H9 (cell line): ENCODE data around the gene CHRM5. TPM values are rescaled to one million over a fixed set of nuclear protein-coding genes. Genes with fewer than 3 reads are reported as not detected.
A peak's percentile ranks its signal among the peaks of the same experiment; 100 is the strongest.

ENCODE experiments used
- DNase-seq: peaks from one replicate; pipeline ENCODE4 v3.0.0-alpha.2; 2017
- H2AFZ ChIP-seq: one replicate; pipeline ENCODE4 v1.6.1; 2013; ENCODE audit warnings: mild to moderate bottlenecking, low read length, control low read depth, moderate library complexity
- H2AK5ac ChIP-seq: 2 replicates; pipeline ENCODE4 v1.6.1; 2013; ENCODE audit warnings: low read length, control low read depth, mixed read lengths; ENCODE audit not compliant: insufficient read length
- H2BK120ac ChIP-seq: one replicate; pipeline ENCODE4 v1.6.1; 2013; ENCODE audit warnings: low read depth, mild to moderate bottlenecking, low read length, control low read depth, inconsistent platforms; ENCODE audit not compliant: poor library complexity, severe bottlenecking
- H2BK12ac ChIP-seq: 2 replicates; pipeline ENCODE4 v1.6.1; 2013; ENCODE audit warnings: low read length, control low read depth, mixed read lengths, low read depth; ENCODE audit not compliant: insufficient read length
- H2BK15ac ChIP-seq: 2 replicates; pipeline ENCODE4 v1.6.1; 2013; ENCODE audit warnings: low read depth, low read length, control low read depth
- H2BK20ac ChIP-seq: one replicate; pipeline ENCODE4 v1.6.1; 2013; ENCODE audit warnings: low read depth, mild to moderate bottlenecking, low read length, control low read depth, inconsistent platforms; ENCODE audit not compliant: poor library complexity, severe bottlenecking
- H2BK5ac ChIP-seq: 2 replicates; pipeline ENCODE4 v1.6.1; 2013; ENCODE audit warnings: low read length, control low read depth, mixed read lengths; ENCODE audit not compliant: insufficient read length
- H3K14ac ChIP-seq: 2 replicates; pipeline ENCODE4 v1.6.1; 2013; ENCODE audit warnings: low read length, control low read depth; ENCODE audit not compliant: insufficient read depth
- H3K18ac ChIP-seq: 2 replicates; pipeline ENCODE4 v1.6.1; 2013; ENCODE audit warnings: low read depth, mild to moderate bottlenecking, mixed read lengths, low read length, control low read depth; ENCODE audit not compliant: insufficient read length
- H3K23ac ChIP-seq: 2 replicates; pipeline ENCODE4 v1.6.1; 2013; ENCODE audit warnings: low read length, control low read depth, mixed read lengths, low read depth; ENCODE audit not compliant: insufficient read length
- H3K23me2 ChIP-seq: 2 replicates; pipeline ENCODE4 v1.6.1; 2013; ENCODE audit warnings: low read depth, mild to moderate bottlenecking, mixed read lengths, low read length, control low read depth; ENCODE audit not compliant: insufficient read length, poor library complexity, severe bottlenecking
- H3K27ac ChIP-seq: 2 replicates; pipeline ENCODE4 v1.5.1; 2013; ENCODE audit warnings: low read length, control low read depth, mixed read lengths, low read depth; ENCODE audit not compliant: insufficient read length
- H3K27me3 ChIP-seq: 2 replicates; pipeline ENCODE4 v1.6.1; 2013; ENCODE audit warnings: low read length, control low read depth, inconsistent platforms; ENCODE audit not compliant: insufficient read depth
- H3K4ac ChIP-seq: 2 replicates; pipeline ENCODE4 v1.6.1; 2013; ENCODE audit warnings: low read depth, mild to moderate bottlenecking, control low read depth, inconsistent platforms, low read length, moderate library complexity
- H3K4me1 ChIP-seq: 2 replicates; pipeline ENCODE4 v1.6.1; 2013; ENCODE audit warnings: low read length, control low read depth, inconsistent platforms; ENCODE audit not compliant: insufficient read depth
- H3K4me2 ChIP-seq: 2 replicates; pipeline ENCODE4 v1.6.1; 2013; ENCODE audit warnings: low read length, control low read depth, mixed read lengths; ENCODE audit not compliant: insufficient read length, insufficient read depth
- H3K56ac ChIP-seq: 2 replicates; pipeline ENCODE4 v1.6.1; 2013; ENCODE audit warnings: low read depth, mild to moderate bottlenecking, mixed read lengths, low read length, control low read depth; ENCODE audit not compliant: insufficient read length
- H3K79me1 ChIP-seq: 2 replicates; pipeline ENCODE4 v1.6.1; 2013; ENCODE audit warnings: low read depth, mild to moderate bottlenecking, moderate library complexity, low read length, control low read depth, inconsistent platforms; ENCODE audit not compliant: insufficient read depth, poor library complexity, severe bottlenecking
- H3K79me2 ChIP-seq: 2 replicates; pipeline ENCODE4 v1.6.1; 2013; ENCODE audit warnings: low read length, control low read depth, inconsistent platforms; ENCODE audit not compliant: insufficient read depth
- H3K9ac ChIP-seq: 2 replicates; pipeline ENCODE4 v1.6.1; 2013; ENCODE audit warnings: low read length, control low read depth, mixed read lengths; ENCODE audit not compliant: insufficient read length; ENCODE audit errors: extremely low read depth
- H3K9me3 ChIP-seq: one replicate; pipeline ENCODE4 v1.6.1; 2013; ENCODE audit warnings: low read depth, low read length, inconsistent platforms; ENCODE audit not compliant: control insufficient read depth
- H3T11ph ChIP-seq: one replicate; pipeline ENCODE4 v1.6.1; 2013; ENCODE audit warnings: mild to moderate bottlenecking, low read length, control low read depth, inconsistent platforms
- H4K20me1 ChIP-seq: one replicate; pipeline ENCODE4 v1.6.1; 2013; ENCODE audit not compliant: control insufficient read depth, insufficient read length, insufficient read depth
- H4K5ac ChIP-seq: 2 replicates; pipeline ENCODE4 v1.6.1; 2013; ENCODE audit warnings: low read depth, mild to moderate bottlenecking, mixed read lengths, low read length, control low read depth; ENCODE audit not compliant: insufficient read length
- H4K8ac ChIP-seq: replicated peaks from 2 replicates; pipeline ENCODE4 v1.6.1; 2013; ENCODE audit warnings: low read length, control low read depth, mixed read lengths, low read depth; ENCODE audit not compliant: insufficient read length
- H4K91ac ChIP-seq: 2 replicates; pipeline ENCODE4 v1.6.1; 2013; ENCODE audit warnings: low read depth, mild to moderate bottlenecking, moderate library complexity, mixed read lengths, low read length, control low read depth; ENCODE audit not compliant: insufficient read length
- H3K27ac Mint-ChIP-seq, 3 experiments: 2 replicates in 2 of 3; 3 replicates in 1 of 3; pipeline ENCODE4 v1.8.0; 2020 to 2021; ENCODE audit warnings: mixed read lengths in 3 of 3, mild to moderate bottlenecking in 1 of 3, moderate library complexity in 1 of 3
- H3K27me3 Mint-ChIP-seq: 2 replicates; pipeline ENCODE4 v1.8.0; 2021; ENCODE audit warnings: low read depth, mild to moderate bottlenecking, moderate library complexity, mixed read lengths
- H3K36me3 Mint-ChIP-seq, 3 experiments: 2 replicates in 2 of 3; 3 replicates in 1 of 3; pipeline ENCODE4 v1.8.0; 2020 to 2021; ENCODE audit warnings: low read depth in 3 of 3, mixed read lengths in 3 of 3; ENCODE audit not compliant: insufficient read depth in 1 of 3
- H3K4me1 Mint-ChIP-seq, 2 experiments: 2 replicates each; pipeline ENCODE4 v1.8.0; 2020; ENCODE audit warnings: mixed read lengths in 2 of 2
- H3K4me3 Mint-ChIP-seq, 2 experiments: 2 replicates in 1 of 2; 3 replicates in 1 of 2; pipeline ENCODE4 v1.8.0; 2020 to 2021; ENCODE audit warnings: mild to moderate bottlenecking in 2 of 2, mixed read lengths in 2 of 2, moderate library complexity in 1 of 2
- H3K9me3 Mint-ChIP-seq, 2 experiments: 2 replicates in 1 of 2; 3 replicates in 1 of 2; pipeline ENCODE4 v1.8.0; 2020; ENCODE audit warnings: mild to moderate bottlenecking in 2 of 2, mixed read lengths in 2 of 2, moderate library complexity in 1 of 2
- WGBS: extraction: QIAGEN DNeasy Blood & Tissue Kit; methylation state at CpG from one replicate; pipeline ENCODE4 v1.1.7; 2013; ENCODE audit warnings: missing lambda C conversion rate, low lambda C conversion rate, mixed read lengths; ENCODE audit not compliant: insufficient read length; ENCODE audit errors: extremely low coverage; 5-methylcytosine and 5-hydroxymethylcytosine counted together
- long read RNA-seq: library from polyadenylated mRNA; unstranded; transcript quantifications from one replicate; pipeline ENCODE4 v2.0.0, GENCODE V29; 2020
- total RNA-seq: library from RNA; stranded (reverse); gene quantifications from 2 replicates; pipeline ENCODE4 v1.2.1, GENCODE V29; 2021
- TF ChIP-seq, protein P1 (sequence below): fragments of 200-600 bp; sonication (generic); conservative IDR thresholded peaks from 3 replicates; pipeline ENCODE4 v1.8.0; 2021; ENCODE audit warnings: antibody characterized with exemption, mild to moderate bottlenecking

The CHRM5 gene, protein sequence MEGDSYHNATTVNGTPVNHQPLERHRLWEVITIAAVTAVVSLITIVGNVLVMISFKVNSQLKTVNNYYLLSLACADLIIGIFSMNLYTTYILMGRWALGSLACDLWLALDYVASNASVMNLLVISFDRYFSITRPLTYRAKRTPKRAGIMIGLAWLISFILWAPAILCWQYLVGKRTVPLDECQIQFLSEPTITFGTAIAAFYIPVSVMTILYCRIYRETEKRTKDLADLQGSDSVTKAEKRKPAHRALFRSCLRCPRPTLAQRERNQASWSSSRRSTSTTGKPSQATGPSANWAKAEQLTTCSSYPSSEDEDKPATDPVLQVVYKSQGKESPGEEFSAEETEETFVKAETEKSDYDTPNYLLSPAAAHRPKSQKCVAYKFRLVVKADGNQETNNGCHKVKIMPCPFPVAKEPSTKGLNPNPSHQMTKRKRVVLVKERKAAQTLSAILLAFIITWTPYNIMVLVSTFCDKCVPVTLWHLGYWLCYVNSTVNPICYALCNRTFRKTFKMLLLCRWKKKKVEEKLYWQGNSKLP
- not detected in 2 replicates for total RNA-seq
- long read RNA-seq = 0 reads

DNA sequence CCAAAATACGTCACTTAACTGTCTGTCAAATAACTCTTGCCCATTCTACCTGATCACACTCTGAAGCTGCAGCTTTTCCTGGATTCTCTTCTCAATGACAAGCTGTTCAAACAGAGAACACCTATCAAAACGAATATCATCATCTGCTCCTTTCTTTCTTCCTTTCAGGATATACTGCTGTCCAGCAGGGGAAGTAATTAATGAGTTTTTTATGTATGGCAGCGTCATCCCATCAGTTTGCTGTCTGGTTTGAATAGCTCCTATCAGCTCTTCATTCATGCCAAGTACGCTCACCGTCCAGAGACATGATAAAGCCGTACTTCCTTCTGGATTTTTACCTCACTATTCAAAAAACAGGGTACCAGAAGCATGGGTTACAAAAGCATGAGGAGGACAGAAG, at the start of gene CHRM5:
CHRM5 (plus strand) TSS at position 274 of the 400 bp plus-strand sequence. CDS start 94,221 bp downstream, outside the sequence.
- H3K4me2 ChIP-seq = no peak within 1 kb of the TSS
- no peak within 1 kb of the TSS for H3K4me3 Mint-ChIP-seq
- H3K79me2 ChIP-seq = no peaks in the 10 kb centered on the region
- no peaks in the 10 kb centered on the region for H3K27me3 Mint-ChIP-seq
- H3K27ac ChIP-seq = no peak within 1 kb of the TSS
- H3K23ac ChIP-seq = no peak within 1 kb of the TSS
- no peaks in the 10 kb centered on the region for H3K4me1 ChIP-seq
- no peaks in the 10 kb centered on the region for H4K20me1 ChIP-seq
- no peak within 1 kb of the TSS for H2BK15ac ChIP-seq
- no peaks in the 10 kb centered on the region for H3K79me1 ChIP-seq
- no peak within 1 kb of the TSS for H3K18ac ChIP-seq
- no peak within 1 kb of the TSS for H4K91ac ChIP-seq
- no peak within 1 kb of the TSS for H3K4ac ChIP-seq
- H2AFZ ChIP-seq = no peak within 1 kb of the TSS
- no peaks in the 10 kb centered on the region for H3K9me3 ChIP-seq
- no peak for DNase-seq
- H3K4me1 Mint-ChIP-seq = peaks cover 0 to 9% of the 10 kb centered on the region in 2 experiments; a peak in 2 of 4 replicates
- no peak within 1 kb of the TSS for H2BK5ac ChIP-seq
- H3K27me3 ChIP-seq = no peaks in the 10 kb centered on the region
- no peaks in the 10 kb centered on the region for H3K36me3 Mint-ChIP-seq
- no peak within 1 kb of the TSS for H2BK12ac ChIP-seq
- H3T11ph ChIP-seq = no peak within 1 kb of the TSS
- no peaks in the 10 kb centered on the region for H3K23me2 ChIP-seq
- no peaks in the 10 kb centered on the region for H3K9me3 Mint-ChIP-seq
- H2AK5ac ChIP-seq = no peak within 1 kb of the TSS
- H2BK120ac ChIP-seq = no peak within 1 kb of the TSS
- 0 out of 7 replicates have a peak within 1 kb of the TSS, but pooled peaks of 1 of the 3 experiments have one; percentile 5 for H3K27ac Mint-ChIP-seq
- H3K9ac ChIP-seq = no peak within 1 kb of the TSS
- no CpG with 5 or more reads among the region's 6 CpGs for WGBS
- TF ChIP-seq, protein P1, sequence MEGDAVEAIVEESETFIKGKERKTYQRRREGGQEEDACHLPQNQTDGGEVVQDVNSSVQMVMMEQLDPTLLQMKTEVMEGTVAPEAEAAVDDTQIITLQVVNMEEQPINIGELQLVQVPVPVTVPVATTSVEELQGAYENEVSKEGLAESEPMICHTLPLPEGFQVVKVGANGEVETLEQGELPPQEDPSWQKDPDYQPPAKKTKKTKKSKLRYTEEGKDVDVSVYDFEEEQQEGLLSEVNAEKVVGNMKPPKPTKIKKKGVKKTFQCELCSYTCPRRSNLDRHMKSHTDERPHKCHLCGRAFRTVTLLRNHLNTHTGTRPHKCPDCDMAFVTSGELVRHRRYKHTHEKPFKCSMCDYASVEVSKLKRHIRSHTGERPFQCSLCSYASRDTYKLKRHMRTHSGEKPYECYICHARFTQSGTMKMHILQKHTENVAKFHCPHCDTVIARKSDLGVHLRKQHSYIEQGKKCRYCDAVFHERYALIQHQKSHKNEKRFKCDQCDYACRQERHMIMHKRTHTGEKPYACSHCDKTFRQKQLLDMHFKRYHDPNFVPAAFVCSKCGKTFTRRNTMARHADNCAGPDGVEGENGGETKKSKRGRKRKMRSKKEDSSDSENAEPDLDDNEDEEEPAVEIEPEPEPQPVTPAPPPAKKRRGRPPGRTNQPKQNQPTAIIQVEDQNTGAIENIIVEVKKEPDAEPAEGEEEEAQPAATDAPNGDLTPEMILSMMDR = no peak
- no peak within 1 kb of the TSS for H4K5ac ChIP-seq
- H2BK20ac ChIP-seq = no peak within 1 kb of the TSS
- H3K14ac ChIP-seq = no peak within 1 kb of the TSS
- no peak within 1 kb of the TSS for H3K56ac ChIP-seq
- H4K8ac ChIP-seq = no peak within 1 kb of the TSS
